Sigmoid colon (tissue), 3 donors: ENCODE data around the gene PA2G4.

Experiments
- CTCF ChIP-seq, 4 experiments: fragments of 450-650 bp in 3 of 4; fragments of 200-600 bp in 1 of 4; IDR thresholded peaks; one replicate each; pipeline ENCODE4 v1.5.1; 2016 to 2019; ENCODE audit warnings: antibody characterized with exemption in 4 of 4, mild to moderate bottlenecking in 3 of 4, moderate library complexity in 2 of 4
- POLR2A ChIP-seq, 2 donors: fragments of 450-650 bp; IDR thresholded peaks; one replicate each; pipeline ENCODE4 v1.6.1; 2016; ENCODE audit warnings: antibody characterized with exemption in 2 of 2, mild to moderate bottlenecking in 2 of 2, moderate library complexity in 2 of 2

GRCh38 chr12:56114084-56114483, 9.7 kb downstream of the PA2G4 start:
- no peak for TF ChIP-seq CTCF (IDR thresholded peaks at IDR 0.05)
- no peak for TF ChIP-seq POLR2A (IDR thresholded peaks at IDR 0.05)
